ENCODE data around the gene AK5.
A peak's percentile ranks its signal among the peaks of the same experiment; 100 is the strongest.
"Not testable (repeated sequence)": the region's sequence is repeated elsewhere in the genome, so short reads cannot be mapped to it uniquely, and the experiment has no call there.

Gene AK5

DNA sequence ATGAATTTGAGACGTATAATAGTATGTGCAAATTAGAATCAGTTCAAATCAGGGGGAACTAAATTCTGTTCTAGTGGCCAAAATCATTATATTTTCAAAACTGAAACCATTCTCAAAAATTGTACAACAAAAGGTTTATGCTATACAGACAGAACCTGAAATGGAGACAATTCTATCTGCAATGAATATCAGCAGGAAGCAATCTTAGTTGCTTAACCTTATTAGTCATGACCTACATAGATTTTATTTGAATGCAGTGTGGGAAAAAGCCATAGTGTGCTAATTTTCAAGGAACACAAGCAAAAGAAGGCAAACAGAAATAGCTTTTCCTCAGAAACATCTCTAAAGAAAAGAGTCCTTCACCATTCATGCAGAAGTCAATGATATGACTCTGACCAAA is 6.5 kb downstream of the AK5 start:
- no peak for DNase-seq

- DNase-seq: no peak
These were observed 8.8 kb downstream of the AK5 start for GRCh38 chr1:77290576-77290975.

- no peak for DNase-seq
These were observed 10.7 kb downstream of the AK5 start for GRCh38 chr1:77292551-77292950.

- DNase-seq: no peak
These were observed 18.7 kb downstream of the AK5 start for GRCh38 chr1:77300566-77300965.

DNA sequence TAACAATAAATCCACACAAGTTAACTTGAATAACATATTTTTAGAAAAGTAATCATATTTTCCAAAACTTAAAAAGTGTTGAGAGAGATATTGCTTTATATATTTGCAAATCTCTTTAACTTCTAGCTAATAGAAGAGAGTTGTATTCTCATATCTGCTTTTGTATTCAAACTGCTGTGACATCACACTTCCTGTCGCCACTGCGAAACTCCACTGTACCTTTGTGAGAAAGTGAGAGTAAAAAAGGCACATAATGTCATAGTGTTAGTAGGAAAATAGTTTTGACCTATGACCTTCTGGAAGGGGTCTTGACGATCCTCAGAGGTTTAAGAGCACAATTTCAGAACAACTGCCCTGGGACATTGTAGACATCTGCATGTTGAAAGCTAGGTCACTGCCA is 21.6 kb downstream of the AK5 start:
- no peak for DNase-seq

DNA sequence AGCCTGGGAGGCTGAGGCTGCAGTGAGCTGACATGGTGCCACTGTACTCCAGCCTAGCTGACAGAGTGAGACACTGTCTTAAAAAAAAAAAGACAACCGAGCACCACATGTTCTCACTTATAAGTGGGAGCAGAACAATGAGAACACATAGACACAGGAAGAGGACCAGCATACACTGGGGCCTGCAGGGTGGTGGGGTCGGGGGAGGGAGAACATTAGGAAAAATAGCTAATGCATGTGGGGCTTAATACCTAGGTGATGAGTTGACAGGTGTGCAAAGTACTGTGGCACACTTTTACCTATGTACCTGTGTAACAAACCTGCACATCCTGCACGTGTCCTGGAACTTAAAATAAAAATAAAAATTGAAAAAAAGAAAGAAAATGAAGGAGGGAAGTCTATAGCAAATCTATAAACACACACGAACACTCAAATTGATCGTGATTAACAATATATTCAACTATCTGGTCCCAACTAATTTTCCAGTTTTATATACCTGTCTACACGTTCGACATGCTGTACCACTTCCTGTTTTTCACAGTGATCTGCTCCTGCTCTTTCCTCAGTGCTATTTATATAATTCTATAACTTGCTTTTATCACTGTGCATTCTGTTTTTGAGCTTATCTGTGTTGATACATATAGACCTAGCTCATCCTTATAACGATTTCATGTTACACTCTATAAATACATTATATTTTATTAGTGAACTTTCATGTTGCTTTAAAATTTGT is 27.2 kb downstream of the AK5 start:
- DNase-seq: no peak

DNA sequence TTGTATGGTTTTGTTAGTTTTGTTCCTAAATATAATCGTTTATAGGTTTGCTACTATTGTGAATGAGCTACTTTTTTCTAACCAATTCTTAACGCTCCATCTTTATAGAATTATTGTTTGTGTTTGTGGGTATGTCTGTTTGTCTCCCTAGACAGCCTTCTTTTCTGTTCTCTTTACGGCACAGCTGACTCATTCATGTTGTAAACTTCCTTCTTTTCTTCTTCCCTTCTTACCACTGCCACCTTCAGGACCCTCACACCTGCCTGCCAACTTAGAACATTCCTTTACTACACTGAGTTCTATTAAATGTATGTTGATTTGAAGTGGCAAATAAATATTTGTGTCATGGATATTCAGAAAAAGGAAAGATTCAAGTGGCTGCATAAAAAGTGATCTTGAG is 29.1 kb downstream of the AK5 start:
- DNase-seq: no peak

GRCh38 chr1:77312364-77312763 is 30.5 kb downstream of the AK5 start:
- DNase-seq: not testable (repeated sequence)

DNA sequence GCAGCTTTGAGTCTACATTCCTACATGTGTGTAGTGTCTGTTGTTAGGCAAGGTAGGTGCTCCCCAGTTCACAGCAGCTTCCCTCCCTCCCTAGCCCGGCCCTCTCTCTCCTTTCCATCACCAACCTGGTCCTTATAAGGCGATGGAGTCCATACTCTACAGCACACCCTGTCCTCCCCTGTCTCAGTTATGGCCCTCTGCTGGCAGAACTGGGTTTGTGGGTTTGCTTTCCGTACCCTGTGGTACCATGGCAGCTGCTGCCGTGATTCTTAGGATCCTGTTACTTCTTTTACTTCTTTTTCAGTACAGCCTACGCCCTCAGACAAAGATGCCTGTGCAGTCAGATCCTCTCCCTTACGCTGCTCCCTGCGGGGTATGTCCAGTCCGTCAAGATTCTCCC is 31.7 kb downstream of the AK5 start:
- peak; percentile 29 for DNase-seq

DNA sequence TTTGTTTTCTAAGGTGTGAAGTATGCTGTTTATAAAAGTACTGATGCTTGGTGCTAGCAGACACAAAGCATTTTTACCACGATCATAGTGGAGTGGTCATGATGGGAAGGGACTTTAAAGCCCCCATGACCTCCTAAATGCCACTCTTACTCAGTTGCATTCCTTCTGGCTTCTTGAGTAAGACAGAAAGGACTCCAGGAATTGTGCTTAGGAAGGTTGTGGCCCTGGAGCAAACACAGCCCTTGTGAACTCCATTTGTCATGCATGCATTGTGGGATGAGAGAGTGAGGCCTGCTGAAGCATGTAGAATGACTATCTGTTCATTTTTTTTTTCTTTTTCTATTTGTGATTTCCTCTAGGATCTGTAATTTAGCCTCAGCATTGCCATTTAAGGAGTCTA is 34.2 kb downstream of the AK5 start:
- no peak for DNase-seq

DNA sequence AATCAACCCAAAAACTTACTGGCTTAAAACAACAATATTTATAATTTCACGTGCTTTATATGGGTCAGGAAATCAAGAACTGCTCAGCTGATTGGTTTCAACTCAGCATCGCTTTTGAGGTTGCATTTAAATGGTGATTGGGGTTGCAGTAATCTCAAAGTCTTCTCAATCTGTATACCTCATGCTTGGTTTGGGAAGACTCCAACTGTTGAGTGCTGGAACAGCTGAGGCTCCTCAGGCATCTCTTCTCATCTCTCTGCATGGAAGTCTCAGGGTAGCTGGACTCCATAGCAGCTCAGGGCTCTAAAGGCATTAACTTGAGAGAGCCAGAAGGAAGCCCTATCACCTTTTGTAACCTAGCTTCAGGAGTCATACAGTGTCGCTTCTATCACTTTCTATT is 35.1 kb downstream of the AK5 start:
- DNase-seq: no peak

DNA sequence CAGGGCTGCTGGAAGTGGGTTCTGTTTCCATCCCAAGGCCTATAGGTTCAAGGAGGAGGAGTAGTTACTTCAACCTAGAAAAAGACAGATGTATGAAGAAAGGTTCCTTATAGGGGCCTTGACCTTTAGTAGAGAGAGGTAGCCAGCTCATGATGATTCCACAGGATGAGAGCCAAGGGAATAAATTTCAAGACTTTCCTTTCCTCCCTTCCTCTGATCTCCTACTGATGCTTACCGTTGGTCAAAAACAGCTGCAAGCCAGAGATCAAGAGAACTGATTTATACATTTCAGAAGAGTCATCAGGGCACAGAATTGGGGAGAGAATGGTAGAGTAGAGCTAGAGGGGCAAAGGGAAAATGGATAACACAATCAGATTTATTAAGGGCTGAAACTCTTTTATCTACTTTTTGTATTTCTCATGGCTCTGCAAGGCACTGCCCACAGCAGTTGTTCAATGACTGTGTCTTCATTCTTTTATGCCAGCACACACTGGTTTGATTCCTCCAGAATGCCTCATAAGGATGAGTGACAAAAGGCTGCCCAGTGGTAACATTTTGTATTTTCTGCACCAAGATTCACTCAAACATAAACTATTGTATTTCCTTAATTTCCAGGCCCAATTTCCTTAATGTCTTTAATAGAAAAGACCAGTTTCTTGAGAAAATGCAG is 37.4 kb downstream of the AK5 start:
- no peak for DNase-seq

DNA sequence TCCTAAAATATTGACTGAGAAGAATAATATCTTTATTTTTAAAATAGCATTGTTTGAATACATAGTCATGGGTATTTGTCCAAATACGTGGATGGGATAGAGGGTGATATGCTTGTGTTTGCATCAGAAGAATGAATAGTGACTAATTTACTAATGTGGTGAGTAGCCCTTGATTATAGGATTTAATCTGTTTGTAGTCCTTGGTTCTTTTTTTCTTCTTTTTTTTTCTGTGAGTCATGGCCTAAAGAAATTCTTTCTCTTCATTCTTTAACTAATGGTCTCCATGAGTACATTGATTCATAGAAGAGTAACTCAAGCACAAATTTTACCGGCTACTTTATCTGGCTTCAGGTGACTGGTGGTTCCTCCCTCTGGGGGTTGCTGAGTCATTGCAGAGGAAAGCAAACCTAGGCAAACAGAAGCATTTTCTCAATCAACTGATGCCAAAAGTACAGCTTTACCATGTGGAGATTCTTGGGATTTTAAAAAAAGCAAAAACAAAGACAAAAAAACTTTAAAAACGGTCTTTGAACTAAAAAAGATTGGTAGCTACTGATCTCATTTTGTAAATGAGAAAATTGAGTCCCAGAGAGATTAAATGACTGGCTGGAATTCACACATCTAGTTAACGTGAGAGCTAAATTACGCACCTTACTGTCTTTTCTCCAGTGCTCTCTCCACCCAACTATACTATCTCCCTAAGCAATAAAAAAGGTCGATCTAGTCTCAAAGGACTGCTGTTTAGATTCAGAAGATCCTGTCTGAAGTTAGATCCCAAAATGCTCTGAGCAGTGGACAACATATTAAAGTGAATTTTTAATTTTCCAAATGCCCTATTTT is 40.5 kb downstream of the AK5 start:
- peak; percentile 14 for DNase-seq

DNA sequence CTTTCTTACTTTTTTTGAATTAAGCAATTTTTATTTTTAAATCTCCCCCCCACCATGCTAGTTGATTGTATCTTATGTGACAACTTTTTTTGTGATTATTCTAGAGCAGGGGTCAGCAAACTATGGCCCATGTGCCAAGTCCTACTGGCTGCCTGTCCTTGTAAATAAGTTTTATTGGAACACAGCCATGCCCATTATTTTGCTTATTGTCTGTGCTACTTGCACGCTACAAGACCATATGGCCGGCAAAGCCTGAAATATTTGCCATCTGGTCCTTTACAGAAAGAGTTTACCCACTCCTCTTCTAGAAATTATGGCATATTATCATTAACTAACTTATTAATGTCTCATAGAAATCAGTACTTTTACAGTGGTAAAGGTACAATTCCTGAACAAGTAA is 51.7 kb downstream of the AK5 start:
- no peak for DNase-seq

DNA sequence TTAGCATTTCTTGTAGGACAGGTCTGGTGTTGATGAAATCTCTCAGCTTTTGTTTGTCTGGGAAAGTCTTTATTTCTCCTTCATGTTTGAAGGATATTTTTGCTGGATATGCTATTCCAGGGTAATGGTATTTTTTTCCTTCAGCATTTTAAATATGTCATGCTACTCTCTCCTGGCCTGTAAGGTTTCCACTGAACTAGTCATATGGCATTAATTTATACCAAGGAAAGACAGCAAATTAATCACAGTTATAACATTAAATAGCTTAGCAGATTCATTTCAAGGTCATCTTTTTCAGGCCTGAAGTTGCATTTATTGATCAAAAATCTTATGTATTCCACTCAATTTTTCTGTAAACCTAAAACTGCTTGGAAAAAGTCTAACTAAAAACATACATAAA is 54.9 kb downstream of the AK5 start:
- no peak for DNase-seq

GRCh38 chr1:77339326-77339725 is 57.5 kb downstream of the AK5 start:
- no peak for DNase-seq

GRCh38 chr1:77341195-77341594 is 59.4 kb downstream of the AK5 start:
- DNase-seq: no peak

DNA sequence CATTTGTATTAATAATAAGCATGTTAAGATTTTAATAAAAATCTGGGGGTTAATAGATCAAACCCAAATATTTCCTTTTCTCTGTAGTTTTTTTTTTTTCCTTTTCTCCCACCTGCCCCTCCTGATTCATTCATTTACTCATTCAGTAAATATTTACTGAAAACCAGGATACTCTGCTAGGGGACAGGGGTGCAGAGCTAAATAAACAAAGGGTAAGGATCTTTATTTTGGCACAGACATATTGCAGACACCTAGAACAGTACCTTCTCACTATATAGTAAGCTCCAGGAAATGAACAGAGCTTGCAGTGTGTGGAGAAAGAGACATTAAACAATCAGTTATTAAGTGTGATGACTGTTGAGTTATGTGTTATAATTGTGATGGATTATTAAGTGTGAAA is 60.9 kb downstream of the AK5 start:
- no peak for DNase-seq

- peak; percentile 29 for DNase-seq
These were observed 65.8 kb downstream of the AK5 start for GRCh38 chr1:77347646-77348045.

- DNase-seq: no peak
These were observed 66.7 kb downstream of the AK5 start for GRCh38 chr1:77348549-77348948.

GRCh38 chr1:77349275-77349674 is 67.5 kb downstream of the AK5 start:
- DNase-seq: no peak

DNA sequence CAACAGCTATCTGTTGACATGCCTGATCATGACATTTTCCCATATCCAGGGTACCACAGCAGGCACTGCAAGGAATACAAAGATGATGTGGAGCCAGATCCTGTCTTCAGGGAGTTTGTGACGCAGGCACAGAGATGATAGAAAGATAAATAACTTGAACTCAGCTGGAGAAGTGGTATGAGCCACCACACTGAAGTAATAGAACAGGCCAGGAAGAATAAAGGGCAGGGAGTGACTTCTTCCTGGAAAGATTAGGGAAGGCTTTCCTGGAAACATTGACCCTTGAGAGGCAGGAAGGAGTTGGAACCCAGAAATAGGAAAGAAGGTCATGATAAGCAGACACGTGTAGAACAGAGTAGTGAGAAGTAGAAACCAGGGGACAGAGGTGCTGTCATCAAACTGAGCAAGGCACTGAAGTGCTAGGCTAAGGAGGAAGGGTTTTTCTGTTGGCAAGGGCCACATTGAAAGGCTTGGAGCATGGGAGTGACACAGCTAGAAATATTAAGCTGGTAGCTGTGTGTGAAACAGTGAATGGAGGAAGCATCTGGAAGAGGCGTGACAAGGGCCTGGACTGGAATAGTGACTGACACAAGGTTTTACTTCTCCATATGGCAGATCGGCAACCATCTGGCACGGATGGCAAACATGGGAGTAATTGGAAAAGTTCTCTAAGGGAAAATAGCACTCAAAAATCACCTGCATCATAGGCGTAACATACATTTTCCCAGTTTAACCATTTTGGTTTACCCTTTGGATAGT is 68.4 kb downstream of the AK5 start:
- DNase-seq: no peak

- DNase-seq: no peak
These were observed 72.7 kb downstream of the AK5 start for GRCh38 chr1:77354536-77354935.

Data from NCI-H2227 treated with DMSO at 0.1 percent for 48 hours (cell line).